ENCODE results near the gene FRMD5.

GRCh38 chr15:44082558-44083157 lies 112.4 kb downstream of the FRMD5 start:
- TF ChIP-seq CTCF (IDR thresholded peaks at IDR 0.05) (no peak), POLR2A (IDR thresholded peaks at IDR 0.05) (no peak)
